Panc1 (cell line): ENCODE measurements around the gene RRP12. TPM values are rescaled to one million over a fixed set of nuclear protein-coding genes. Genes with fewer than 3 reads are reported as not detected.
"Not testable (repeated sequence)": the region's sequence is repeated elsewhere in the genome, so short reads cannot be mapped to it uniquely, and the experiment has no call there.

Experiments used
- ATAC-seq: fragments of 200-7000 bp; cut with Tn5 transposase; 2 replicates; pipeline ENCODE4 v1.9.1; 2020; ENCODE audit warnings: mild to moderate bottlenecking, moderate library complexity
- BruUV-seq: library from RNA; stranded (reverse); fragments of 400-500 nt; replicated peaks from 2 replicates; lab custom pipeline; 2021; lab: Mats Ljungman, UMichigan
- CTCF ChIA-PET: fragments of 300-600 bp; sonication (Branson Sonifier 250); formaldehyde crosslinking; loops from one replicate; lab custom pipeline; 2022; ENCODE audit warnings: antibody characterized with exemption; lab: Charles Lee
- POLR2A ChIA-PET: fragments of 300-600 bp; sonication (Branson Sonifier 250); formaldehyde crosslinking; loops from one replicate; lab custom pipeline; 2022; ENCODE audit warnings: antibody characterized with exemption; lab: Charles Lee
- DNase-seq: peaks from one replicate; pipeline ENCODE4 v3.0.0-alpha.2; 2010; ENCODE audit warnings: low read depth, low spot score
- H3K27ac ChIP-seq: 2 replicates; pipeline ENCODE4 v1.5.1; 2011; ENCODE audit warnings: mild to moderate bottlenecking, low read length, inconsistent platforms
- H3K27me3 ChIP-seq: fragments of 200-500 bp; sonication (Bioruptor generic); 2 replicates; pipeline ENCODE4 v1.6.0; 2014; ENCODE audit warnings: low read length, inconsistent platforms; ENCODE audit not compliant: control insufficient read depth, insufficient read depth
- H3K36me3 ChIP-seq: fragments of 200-500 bp; sonication (Bioruptor generic); 2 replicates; pipeline ENCODE4 v1.5.1; 2014; ENCODE audit warnings: inconsistent platforms, mild to moderate bottlenecking, low read length, moderate library complexity; ENCODE audit not compliant: control insufficient read depth, insufficient read depth
- H3K4me1 ChIP-seq: 2 replicates; pipeline ENCODE4 v1.5.1; 2011; ENCODE audit warnings: inconsistent platforms, mild to moderate bottlenecking, low read length, moderate library complexity; ENCODE audit not compliant: control insufficient read depth, insufficient read depth
- H3K4me3 ChIP-seq, 2 experiments: 2 replicates each; pipeline ENCODE4 v1.5.1; 2011 to 2012; ENCODE audit warnings: low read depth in 2 of 2, low read length in 2 of 2, mild to moderate bottlenecking in 2 of 2, inconsistent platforms in 1 of 2, moderate library complexity in 1 of 2
- H3K9me3 ChIP-seq: fragments of 200-500 bp; sonication (Bioruptor generic); 2 replicates; pipeline ENCODE4 v1.5.1; 2014; ENCODE audit warnings: low read depth, mild to moderate bottlenecking, inconsistent platforms, low read length, moderate library complexity; ENCODE audit not compliant: control insufficient read depth, insufficient read depth
- CTCF ChIP-seq: fragments of 450-650 bp; IDR thresholded peaks from 2 replicates; pipeline ENCODE4 v1.5.1; 2017; ENCODE audit warnings: mild to moderate bottlenecking
- POLR2AphosphoS5 ChIP-seq: IDR thresholded peaks from 2 replicates; pipeline ENCODE4 v1.6.1; 2012; ENCODE audit warnings: mild to moderate bottlenecking, low read depth, low read length, moderate library complexity
- TCF7L2 ChIP-seq: IDR thresholded peaks from 2 replicates; pipeline ENCODE4 v1.6.1; 2011; ENCODE audit warnings: mild to moderate bottlenecking, low read depth, low read length, inconsistent platforms
- in situ Hi-C: cut with HindIII; loops from 2 replicates; pipeline ENCODE4 v1.10.0; 2016; ENCODE audit warnings: low sequenced_read_pairs, low pct_unique_long_range_greater_than_20kb
- intact Hi-C: fragments of 100-400 bp; cut with micrococcal nuclease; formaldehyde crosslinking; loops from one replicate; pipeline ENCODE4 v1.10.0; 2022; ENCODE audit not compliant: unreplicated experiment
- total RNA-seq: library from RNA; stranded (reverse); gene quantifications from one replicate; pipeline ENCODE4 v1.2.1, GENCODE V29; 2021; ENCODE audit not compliant: unreplicated experiment

RRP12 gene
- total RNA-seq, 1 experiment from 2014 or later: 94.9 TPM

GRCh38 chr10:97426776-97427570, 25.8 kb upstream of the RRP12 start:
- in situ Hi-C loops: no loop called here
- ATAC-seq (no peak), DNase-seq (no peak)
- no peak for TF ChIP-seq TCF7L2
- TF ChIP-seq POLR2AphosphoS5: 0 out of 2 replicates have a peak, but pooled peaks have one; percentile 19
- peaks cover 10% of the 10 kb centered on the region for H3K4me1 ChIP-seq
- intact Hi-C loops: no loop called here
- ChIA-PET POLR2A (interaction anchor here (0.6 kb wide), 1 partner anchor 94 kb away, joined by 9 read pairs; no protein-coding TSS in a partner anchor), CTCF (no interaction called here)
- peaks cover 37% of the 10 kb centered on the region for H3K36me3 ChIP-seq
- peak overlapping the region; percentile 83 for H3K4me3 ChIP-seq
- H3K9me3 ChIP-seq: no peaks in the 10 kb centered on the region
- H3K27me3 ChIP-seq: no peaks in the 10 kb centered on the region
- peak overlapping the region; percentile 94 for H3K27ac ChIP-seq
- BruUV-seq: no TSS peak

GRCh38 chr10:97425964-97426775, 25.0 kb upstream of the RRP12 start, which contains the start of gene PGAM1:
PGAM1 (plus strand) TSS chr10:97426191; CDS start chr10:97426308, 117 bp downstream.
- DNase-seq (peak; percentile 96), ATAC-seq (peak; percentile 96)
- peaks cover 31% of the 10 kb centered on the region for H3K36me3 ChIP-seq
- BruUV-seq: TSS peak; percentile 80
- CTCF ChIA-PET: interaction anchor here (0.6 kb wide), 1 partner anchor 119 kb away, joined by 4 read pairs; no protein-coding TSS in a partner anchor
- H3K4me1 ChIP-seq: peaks cover 10% of the 10 kb centered on the region
- no peaks in the 10 kb centered on the region for H3K27me3 ChIP-seq
- peak within 1 kb of the TSS; percentile 83 to 89 for H3K4me3 ChIP-seq
- peak within 1 kb of the TSS; percentile 99 for H3K27ac ChIP-seq
- POLR2A ChIA-PET: no interaction called here
- TF ChIP-seq POLR2AphosphoS5 (peak; percentile 81), CTCF (peak; percentile 97), TCF7L2 (no peak)
- intact Hi-C loops: no loop called here
- H3K9me3 ChIP-seq: no peaks in the 10 kb centered on the region
- in situ Hi-C loops: no loop called here

- peaks cover 12% of the 10 kb centered on the region for H3K36me3 ChIP-seq
- H3K27ac ChIP-seq, H3K27me3 ChIP-seq, ATAC-seq, in situ Hi-C loops, DNase-seq, BruUV-seq, H3K4me3 ChIP-seq, intact Hi-C loops, H3K9me3 ChIP-seq: not testable (repeated sequence)
- CTCF ChIA-PET: interaction anchor here (0.7 kb wide), 1 partner anchor 144 kb away, joined by 5 read pairs; no protein-coding TSS in a partner anchor
- POLR2A ChIA-PET: interaction anchor here (1.3 kb wide), 1 partner anchor 22 kb away, joined by 4 read pairs; the partner anchor contains the start of gene RRP12
- H3K4me1 ChIP-seq: peaks cover 14% of the 10 kb centered on the region
Observed at GRCh38 chr10:97423757-97424098, 22.6 kb upstream of the RRP12 start.
